Measurements from ENCODE around the gene MTAP.

MTAP gene

GRCh38 chr9:21789541-21790037 is 12.8 kb upstream of the MTAP start:
- peaks cover 5% of the 10 kb centered on the region for H3K4me1 Mint-ChIP-seq
- H3K36me3 Mint-ChIP-seq: no peaks in the 10 kb centered on the region
- ATAC-seq (ENCODE audit: low read depth) (peak; percentile 96), DNase-seq (ENCODE audit: low spot score in 2 of 2) (peak; percentile 32 to 50)
- no peaks in the 10 kb centered on the region for H3K9me3 Mint-ChIP-seq
- H3K27me3 Mint-ChIP-seq: peaks cover 9% of the 10 kb centered on the region
- peak overlapping the region; percentile 77 for H3K4me3 Mint-ChIP-seq
- H3K27ac Mint-ChIP-seq: peak overlapping the region; percentile 40

DNA sequence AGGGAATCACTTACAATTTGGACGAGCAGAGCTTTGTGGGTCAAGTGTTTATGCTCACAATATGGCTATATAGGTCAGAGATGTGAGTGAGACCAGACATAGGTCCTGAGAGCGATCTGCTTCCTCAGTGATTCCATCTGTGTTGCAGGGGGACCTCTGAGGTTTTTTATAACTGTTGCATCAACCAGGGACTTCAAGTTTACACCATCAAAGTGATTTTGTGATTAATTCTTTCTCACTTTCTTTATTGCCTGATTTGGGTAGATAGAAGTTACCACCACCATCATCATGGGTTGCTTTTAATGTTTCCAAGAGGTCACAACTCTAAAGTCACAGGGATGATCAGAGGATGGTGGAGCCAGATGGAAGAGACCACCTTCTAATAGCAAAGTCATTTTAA is 7.0 kb upstream of the MTAP start:
- DNase-seq (ENCODE audit: low spot score in 2 of 2) (no peak), ATAC-seq (ENCODE audit: low read depth) (no peak)
- Mint-ChIP-seq H3K36me3 (no peaks in the 10 kb centered on the region), H3K9me3 (no peaks in the 10 kb centered on the region), H3K4me1 (peaks cover 3% of the 10 kb centered on the region), H3K4me3 (no peak overlapping the region), H3K27me3 (peaks cover 9% of the 10 kb centered on the region), H3K27ac (no peak overlapping the region)

- Mint-ChIP-seq H3K9me3 (no peaks in the 10 kb centered on the region), H3K4me1 (peaks cover 7% of the 10 kb centered on the region), H3K36me3 (no peaks in the 10 kb centered on the region), H3K4me3 (no peak overlapping the region), H3K27me3 (peaks cover 8% of the 10 kb centered on the region), H3K27ac (no peak overlapping the region)
- ATAC-seq (ENCODE audit: low read depth): no peak
- no peak for DNase-seq (ENCODE audit: low spot score in 2 of 2)
Observed at GRCh38 chr9:21796768-21797167, 5.7 kb upstream of the MTAP start.

GRCh38 chr9:21800931-21801682 is 1.3 kb upstream of the MTAP start:
- no peaks in the 10 kb centered on the region for H3K36me3 Mint-ChIP-seq

GRCh38 chr9:21801683-21802417 is 586 bp upstream of the MTAP start:
- Mint-ChIP-seq H3K27ac (peak overlapping the region; percentile 98), H3K4me1 (peaks cover 30% of the 10 kb centered on the region), H3K9me3 (no peaks in the 10 kb centered on the region), H3K36me3 (no peaks in the 10 kb centered on the region), H3K27me3 (peaks cover 7% of the 10 kb centered on the region), H3K4me3 (peak overlapping the region; percentile 100)
- DNase-seq (ENCODE audit: low spot score in 2 of 2) (no peak), ATAC-seq (ENCODE audit: low read depth) (peak; percentile 12)

More at GRCh38 chr9:21800931-21801682, 1.3 kb upstream of the MTAP start:
- no peaks in the 10 kb centered on the region for H3K9me3 Mint-ChIP-seq
- peak overlapping the region; percentile 59 for H3K27ac Mint-ChIP-seq
- DNase-seq (ENCODE audit: low spot score in 2 of 2) (no peak), ATAC-seq (ENCODE audit: low read depth) (no peak)
- H3K4me3 Mint-ChIP-seq: peak overlapping the region; percentile 100
- H3K27me3 Mint-ChIP-seq: peaks cover 8% of the 10 kb centered on the region
- peaks cover 26% of the 10 kb centered on the region for H3K4me1 Mint-ChIP-seq

DNA sequence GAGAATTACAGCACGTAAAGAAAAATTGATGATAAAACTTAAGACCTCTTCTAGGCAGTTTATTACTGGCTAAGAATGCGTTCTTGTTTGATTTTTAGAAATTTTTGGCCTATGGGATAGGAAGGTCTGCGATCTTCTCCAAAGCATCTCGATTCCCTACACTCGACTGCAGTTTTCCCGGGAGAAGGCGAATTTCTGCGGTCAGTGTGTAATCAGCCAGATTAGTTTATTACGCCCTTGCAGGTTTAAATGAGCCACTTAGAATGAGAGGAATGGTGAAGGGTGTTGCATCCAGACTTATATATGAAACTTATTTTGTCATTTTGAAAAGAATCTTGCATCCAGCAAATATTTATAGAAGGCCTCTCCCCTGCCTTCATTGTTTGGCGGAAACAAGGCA is 1.2 kb downstream of the MTAP start:
- Mint-ChIP-seq H3K36me3 (no peaks in the 10 kb centered on the region), H3K9me3 (no peaks in the 10 kb centered on the region), H3K27me3 (no peaks in the 10 kb centered on the region), H3K27ac (peak overlapping the region; percentile 98), H3K4me1 (peaks cover 35% of the 10 kb centered on the region), H3K4me3 (peak overlapping the region; percentile 100)
- ATAC-seq (ENCODE audit: low read depth): no peak
- no peak for DNase-seq (ENCODE audit: low spot score in 2 of 2)

DNA sequence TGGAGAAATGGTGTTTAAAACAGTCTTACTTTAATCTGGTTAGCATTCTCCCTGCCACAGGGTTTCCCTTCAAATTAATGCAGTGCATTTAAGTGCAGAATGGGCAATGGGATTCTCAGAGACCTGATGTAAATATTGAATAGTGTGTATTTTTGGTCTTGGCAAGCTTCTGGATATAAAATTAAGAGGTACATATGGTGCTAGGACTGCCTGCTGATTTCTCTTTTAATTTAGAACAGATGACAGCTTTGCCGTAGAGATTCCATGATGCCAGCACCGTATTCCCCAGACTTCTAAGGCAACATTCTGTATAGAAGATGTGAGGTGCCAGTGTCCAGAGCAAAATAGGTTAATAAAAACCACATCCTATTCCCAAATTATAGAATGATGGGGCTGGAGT is 1.9 kb downstream of the MTAP start:
- Mint-ChIP-seq H3K27me3 (no peaks in the 10 kb centered on the region), H3K4me3 (no peak overlapping the region), H3K27ac (no peak overlapping the region), H3K4me1 (peaks cover 38% of the 10 kb centered on the region), H3K9me3 (no peaks in the 10 kb centered on the region), H3K36me3 (no peaks in the 10 kb centered on the region)
- no peak for DNase-seq (ENCODE audit: low spot score in 2 of 2)
- ATAC-seq (ENCODE audit: low read depth): no peak

DNA sequence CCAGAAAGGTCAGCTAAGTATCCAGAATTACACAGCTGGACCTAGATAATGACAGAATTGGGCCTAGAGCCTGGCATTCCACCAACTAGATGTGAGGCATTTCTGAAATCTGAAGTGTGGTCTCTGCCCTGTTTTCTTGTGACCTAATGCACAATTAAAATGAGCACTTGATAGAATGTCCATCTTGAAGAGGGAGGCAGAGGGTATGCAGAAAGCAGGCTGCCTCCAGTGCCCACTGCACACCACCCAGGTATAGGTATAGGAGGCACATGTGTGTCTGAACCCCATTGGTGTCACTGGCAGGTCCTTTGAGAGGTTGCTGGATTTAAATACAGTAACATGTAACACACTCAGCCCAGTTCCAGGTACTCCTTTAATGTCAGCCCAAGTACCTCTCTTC is 2.4 kb downstream of the MTAP start:
- Mint-ChIP-seq H3K36me3 (no peaks in the 10 kb centered on the region), H3K27ac (peak overlapping the region; percentile 38), H3K9me3 (no peaks in the 10 kb centered on the region), H3K4me3 (no peak overlapping the region), H3K27me3 (no peaks in the 10 kb centered on the region), H3K4me1 (peaks cover 38% of the 10 kb centered on the region)
- ATAC-seq (ENCODE audit: low read depth) (no peak), DNase-seq (ENCODE audit: low spot score in 2 of 2) (no peak)

DNA sequence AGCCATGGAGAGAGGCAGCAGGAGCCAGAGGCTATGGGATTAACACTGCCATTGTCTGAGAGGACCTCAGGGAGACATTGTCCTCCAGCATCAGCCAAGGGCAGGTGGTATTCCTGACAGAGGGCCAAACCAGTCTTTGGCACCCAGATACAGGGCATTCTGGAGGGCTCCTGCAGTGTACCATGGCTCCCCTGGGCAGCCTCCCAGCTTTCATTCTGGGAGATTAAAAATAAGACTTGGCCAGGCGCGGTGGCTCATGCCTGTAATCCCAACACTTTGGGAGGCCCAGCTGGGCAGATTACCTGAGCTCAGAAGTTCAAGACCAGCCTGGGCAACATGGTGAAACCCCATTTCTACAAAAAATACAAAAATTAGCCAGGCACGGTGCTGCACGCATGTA is 4.2 kb downstream of the MTAP start:
- peak overlapping the region; percentile 38 for H3K27ac Mint-ChIP-seq
- peaks cover 2% of the 10 kb centered on the region for H3K36me3 Mint-ChIP-seq
- no peaks in the 10 kb centered on the region for H3K27me3 Mint-ChIP-seq
- DNase-seq (ENCODE audit: low spot score in 2 of 2) (no peak), ATAC-seq (ENCODE audit: low read depth) (no peak)
- no peaks in the 10 kb centered on the region for H3K9me3 Mint-ChIP-seq
- no peak overlapping the region for H3K4me3 Mint-ChIP-seq
- H3K4me1 Mint-ChIP-seq: peaks cover 37% of the 10 kb centered on the region

DNA sequence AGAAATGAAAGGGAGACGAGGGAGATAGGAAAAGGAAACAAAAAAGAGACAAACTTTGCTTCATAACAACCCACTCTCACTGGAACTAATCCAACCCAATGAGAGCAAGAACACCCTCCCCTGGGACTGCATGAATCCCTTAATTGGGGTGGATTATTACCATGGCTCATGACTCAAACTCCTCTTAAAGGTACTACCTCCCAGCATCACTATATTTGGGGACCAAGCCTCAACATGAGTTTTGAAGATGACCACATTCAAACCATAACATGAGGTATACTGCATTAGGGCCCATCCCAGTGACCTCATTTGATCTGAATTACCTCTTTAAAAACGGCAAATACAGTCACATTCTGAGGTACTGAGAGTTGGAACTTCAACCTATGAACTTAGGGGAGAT is 8.0 kb downstream of the MTAP start:
- H3K27me3 Mint-ChIP-seq: no peaks in the 10 kb centered on the region
- peaks cover 25% of the 10 kb centered on the region for H3K4me1 Mint-ChIP-seq
- ATAC-seq (ENCODE audit: low read depth) (no peak), DNase-seq (ENCODE audit: low spot score in 2 of 2) (no peak)
- peak overlapping the region; percentile 82 for H3K27ac Mint-ChIP-seq
- H3K36me3 Mint-ChIP-seq: peaks cover 2% of the 10 kb centered on the region
- no peaks in the 10 kb centered on the region for H3K9me3 Mint-ChIP-seq
- H3K4me3 Mint-ChIP-seq: no peak overlapping the region

DNA sequence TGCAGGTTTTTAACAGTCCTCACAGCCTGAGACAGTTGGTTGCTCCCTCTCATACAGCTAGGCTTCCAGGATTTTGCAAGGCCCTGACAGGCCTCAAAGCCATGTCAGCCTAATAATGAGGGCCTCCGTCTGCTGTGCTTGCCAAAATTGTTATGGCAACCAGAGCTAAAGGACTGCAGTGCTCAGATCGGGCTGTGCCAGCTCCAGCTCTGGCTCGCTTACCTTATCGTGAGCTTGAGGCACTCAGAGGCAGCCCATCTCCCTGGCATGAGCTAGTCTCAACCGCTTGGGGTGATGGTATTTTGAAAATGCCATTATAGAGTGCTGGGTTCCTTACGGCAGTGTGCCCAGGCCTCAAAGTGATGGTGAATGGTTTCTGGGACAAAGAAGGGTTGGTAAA is 8.4 kb downstream of the MTAP start:
- Mint-ChIP-seq H3K27me3 (no peaks in the 10 kb centered on the region), H3K4me1 (peaks cover 22% of the 10 kb centered on the region), H3K36me3 (peaks cover 5% of the 10 kb centered on the region), H3K27ac (no peak overlapping the region), H3K9me3 (no peaks in the 10 kb centered on the region), H3K4me3 (no peak overlapping the region)
- no peak for ATAC-seq (ENCODE audit: low read depth)
- DNase-seq (ENCODE audit: low spot score in 2 of 2): no peak

- Mint-ChIP-seq H3K27ac (peak overlapping the region; percentile 8), H3K4me1 (peaks cover 15% of the 10 kb centered on the region), H3K9me3 (no peaks in the 10 kb centered on the region), H3K4me3 (no peak overlapping the region), H3K27me3 (no peaks in the 10 kb centered on the region), H3K36me3 (peaks cover 9% of the 10 kb centered on the region)
- DNase-seq (ENCODE audit: low spot score in 2 of 2): no peak
- no peak for ATAC-seq (ENCODE audit: low read depth)
Observed at GRCh38 chr9:21811914-21812313, 9.5 kb downstream of the MTAP start.

DNA sequence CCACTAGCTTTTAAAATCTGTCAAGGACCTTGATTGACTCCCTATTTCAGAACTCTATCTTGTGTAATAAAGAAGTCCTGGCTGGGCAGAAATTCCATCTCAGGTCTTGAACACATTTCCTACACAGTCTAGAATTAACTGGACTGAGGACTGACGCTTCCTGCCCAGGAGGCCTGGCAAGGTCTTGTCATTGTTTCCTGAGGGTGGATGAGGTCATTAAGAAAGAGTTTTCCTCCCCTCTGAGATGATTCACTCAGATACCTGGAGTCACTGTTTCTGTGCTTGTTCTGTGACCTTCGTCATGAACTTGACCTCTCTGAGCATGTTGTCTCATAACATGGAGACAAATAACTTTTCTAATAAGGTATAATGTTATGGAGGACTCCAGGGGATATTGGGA is 10.0 kb downstream of the MTAP start:
- Mint-ChIP-seq H3K36me3 (peaks cover 12% of the 10 kb centered on the region), H3K9me3 (no peaks in the 10 kb centered on the region), H3K4me1 (peaks cover 12% of the 10 kb centered on the region), H3K27me3 (no peaks in the 10 kb centered on the region), H3K27ac (peak overlapping the region; percentile 8), H3K4me3 (no peak overlapping the region)
- ATAC-seq (ENCODE audit: low read depth) (no peak), DNase-seq (ENCODE audit: low spot score in 2 of 2) (no peak)

DNA sequence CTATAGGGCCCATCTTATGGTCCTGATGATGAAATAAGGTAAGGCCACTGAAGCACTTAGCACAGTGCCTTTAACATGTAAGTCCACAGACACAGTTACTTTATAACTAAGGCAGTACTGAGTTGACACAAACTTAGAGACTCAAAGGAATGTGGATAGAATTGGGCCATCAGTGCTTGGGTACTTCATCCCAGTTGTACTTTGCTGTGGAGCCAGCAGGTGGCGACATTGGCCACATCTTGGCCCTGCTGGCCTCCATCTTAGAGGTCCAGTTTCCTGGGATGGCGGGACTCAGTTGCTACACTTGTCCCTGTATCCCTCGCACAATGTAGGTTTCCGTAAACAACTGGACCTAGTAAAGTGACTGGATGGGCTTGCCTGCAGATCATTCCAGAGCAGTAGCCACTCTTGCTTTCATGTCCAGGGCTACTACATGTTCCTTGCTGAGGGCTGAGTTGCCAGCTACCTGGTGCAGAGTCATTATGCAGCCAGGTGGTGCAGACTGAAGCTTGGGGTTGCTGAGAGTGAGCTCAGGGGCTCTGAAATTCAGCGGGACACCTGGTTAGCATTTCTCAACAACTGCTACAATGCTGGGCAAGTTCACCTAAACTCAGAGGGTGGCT is 10.6 kb downstream of the MTAP start:
- Mint-ChIP-seq H3K4me3 (peak overlapping the region; percentile 14), H3K27me3 (no peaks in the 10 kb centered on the region), H3K9me3 (no peaks in the 10 kb centered on the region), H3K36me3 (peaks cover 12% of the 10 kb centered on the region), H3K4me1 (peaks cover 11% of the 10 kb centered on the region), H3K27ac (no peak overlapping the region)
- DNase-seq (ENCODE audit: low spot score in 2 of 2) (peak; percentile 66 to 73), ATAC-seq (ENCODE audit: low read depth) (peak; percentile 71)
